PFSK-1 (cell line): ENCODE data around the gene JMJD1C.

Source experiments
- FOXP2 ChIP-seq: optimal IDR thresholded peaks from 2 replicates; pipeline ENCODE3; 2011; ENCODE audit warnings: borderline replicate concordance, control low read depth, inconsistent platforms; ENCODE audit not compliant: insufficient read depth; ENCODE audit errors: extremely low read length, extremely low read depth
- POLR2AphosphoS5 ChIP-seq: IDR thresholded peaks from 2 replicates; pipeline ENCODE4 v1.6.1; 2012; ENCODE audit warnings: low read depth, mild to moderate bottlenecking, control low read depth, low read length, moderate library complexity
- REST ChIP-seq, 2 experiments: IDR thresholded peaks; 2 replicates each; pipeline versions ENCODE4 v1.6.1 to v1.8.0; 2011 to 2012; ENCODE audit warnings: low read depth in 2 of 2, low read length in 2 of 2, control low read depth in 1 of 2, inconsistent platforms in 1 of 2, mild to moderate bottlenecking in 1 of 2, moderate library complexity in 1 of 2; ENCODE audit not compliant: insufficient read depth in 1 of 2
- SIN3A ChIP-seq: IDR thresholded peaks from 2 replicates; pipeline ENCODE4 v1.6.1; 2012; ENCODE audit warnings: mild to moderate bottlenecking, low read length, moderate library complexity, borderline replicate concordance; ENCODE audit not compliant: insufficient read depth
- TAF1 ChIP-seq: IDR thresholded peaks from 2 replicates; pipeline ENCODE4 v1.6.1; 2012; ENCODE audit warnings: low read length, control low read depth, borderline replicate concordance; ENCODE audit not compliant: insufficient read depth

JMJD1C gene

GRCh38 chr10:63407136-63407662 lies 58.6 kb downstream of the JMJD1C start:
- TF ChIP-seq SIN3A: no peak
- no peak for TF ChIP-seq FOXP2
- no peak for TF ChIP-seq POLR2AphosphoS5
- TF ChIP-seq TAF1: no peak
- TF ChIP-seq REST (IDR thresholded peaks at IDR 0.05; ENCODE audit: insufficient read depth in 1 of 2, low read depth in 2 of 2, low read length in 2 of 2): no peak

- TF ChIP-seq TAF1: no peak
- TF ChIP-seq FOXP2: no peak
- TF ChIP-seq POLR2AphosphoS5: no peak
- no peak for TF ChIP-seq SIN3A
- TF ChIP-seq REST (IDR thresholded peaks at IDR 0.05; ENCODE audit: insufficient read depth in 1 of 2, low read depth in 2 of 2, low read length in 2 of 2): no peak
Observed at GRCh38 chr10:63396133-63396761, 69.5 kb downstream of the JMJD1C start.

- no peak for TF ChIP-seq FOXP2
- TF ChIP-seq SIN3A: no peak
- TF ChIP-seq REST (IDR thresholded peaks at IDR 0.05; ENCODE audit: insufficient read depth in 1 of 2, low read depth in 2 of 2, low read length in 2 of 2): no peak
- no peak for TF ChIP-seq TAF1
- no peak for TF ChIP-seq POLR2AphosphoS5
Observed at GRCh38 chr10:63393050-63393449, 72.7 kb downstream of the JMJD1C start.

GRCh38 chr10:63392224-63392623 lies 73.6 kb downstream of the JMJD1C start:
- TF ChIP-seq FOXP2: no peak
- TF ChIP-seq SIN3A: no peak
- no peak for TF ChIP-seq REST (IDR thresholded peaks at IDR 0.05; ENCODE audit: insufficient read depth in 1 of 2, low read depth in 2 of 2, low read length in 2 of 2)
- TF ChIP-seq POLR2AphosphoS5: no peak
- no peak for TF ChIP-seq TAF1

- no peak for TF ChIP-seq FOXP2
- no peak for TF ChIP-seq SIN3A
- no peak for TF ChIP-seq POLR2AphosphoS5
- TF ChIP-seq REST (IDR thresholded peaks at IDR 0.05; ENCODE audit: insufficient read depth in 1 of 2, low read depth in 2 of 2, low read length in 2 of 2): no peak
- no peak for TF ChIP-seq TAF1
Observed at GRCh38 chr10:63391812-63392211, 74.0 kb downstream of the JMJD1C start.
